SK-N-SH (cell line): Measurements from ENCODE around the gene RER1. TPM values are rescaled to one million over a fixed set of nuclear protein-coding genes. Genes with fewer than 3 reads are reported as not detected.

ENCODE experiments used
- CTCF ChIA-PET: fragments of 300-600, 350-600 bp; formaldehyde crosslinking; extraction: SDS; loops from one replicate; lab custom pipeline; 2021; lab: Yijun Ruan, JAX
- POLR2A ChIA-PET: fragments of 350-600 bp; sonication (Branson Sonifier 250); formaldehyde crosslinking; extraction: SDS; loops from one replicate; lab custom pipeline; 2020; ENCODE audit warnings: antibody characterized with exemption, inconsistent platforms; lab: Yijun Ruan, JAX
- DNase-seq: peaks from one replicate; pipeline ENCODE4 v3.0.0; 2012
- H2AFZ ChIP-seq: fragments of 200-600 bp; sonication (generic); 2 replicates; pipeline ENCODE4 v1.8.1; 2016; ENCODE audit warnings: antibody characterized with exemption, mild to moderate bottlenecking, low read depth
- H3F3A ChIP-seq: fragments of 200-600 bp; sonication (generic); replicated peaks from 2 replicates; pipeline ENCODE3; 2016; ENCODE audit warnings: antibody characterized with exemption, mild to moderate bottlenecking; ENCODE audit not compliant: insufficient read depth
- H3K27ac ChIP-seq, 2 experiments: fragments of 200-500 bp in 1 of 2; fragments of 200-600 bp in 1 of 2; sonication (Bioruptor generic) in 1 of 2; sonication (generic), shearing (Covaris generic) in 1 of 2; 2 replicates each; pipeline versions ENCODE4 v1.5.1 to v1.6.1; 2014 to 2016; ENCODE audit warnings: low read depth in 2 of 2, inconsistent platforms in 1 of 2, low read length in 1 of 2, mild to moderate bottlenecking in 1 of 2, mixed read lengths in 1 of 2
- H3K27me3 ChIP-seq: fragments of 200-600 bp; sonication (generic), shearing (Covaris generic); 2 replicates; pipeline ENCODE4 v1.6.1; 2016; ENCODE audit warnings: mixed run types; ENCODE audit not compliant: insufficient read depth
- H3K36me3 ChIP-seq, 2 experiments: fragments of 200-500 bp in 1 of 2; fragments of 200-600 bp in 1 of 2; sonication (Bioruptor generic) in 1 of 2; sonication (generic) in 1 of 2; replicated peaks in 1 of 2; 2 replicates each; pipeline versions ENCODE3 to v1.5.1; 2014 to 2016; ENCODE audit warnings: low read length in 1 of 2, mild to moderate bottlenecking in 1 of 2; ENCODE audit not compliant: insufficient read depth in 2 of 2, control insufficient read depth in 1 of 2
- H3K4me1 ChIP-seq, 2 experiments: fragments of 200-500 bp in 1 of 2; fragments of 200-600 bp in 1 of 2; sonication (Bioruptor generic) in 1 of 2; sonication (generic), shearing (Covaris generic) in 1 of 2; 2 replicates each; pipeline versions ENCODE4 v1.5.1 to v1.6.1; 2014 to 2016; ENCODE audit warnings: low read depth in 1 of 2, low read length in 1 of 2, mixed run types in 1 of 2; ENCODE audit not compliant: insufficient read depth in 2 of 2, control insufficient read depth in 1 of 2
- H3K4me2 ChIP-seq: fragments of 200-600 bp; sonication (generic), shearing (Covaris generic); 2 replicates; pipeline ENCODE4 v1.6.1; 2017; ENCODE audit warnings: mixed run types
- H3K4me3 ChIP-seq, 2 experiments: fragments of 200-500 bp in 1 of 2; fragments of 200-600 bp in 1 of 2; sonication (Bioruptor generic) in 1 of 2; sonication (generic), shearing (Covaris generic) in 1 of 2; 2 replicates each; pipeline versions ENCODE4 v1.5.1 to v1.8.1; 2014 to 2016; ENCODE audit warnings: low read depth in 2 of 2, inconsistent platforms in 1 of 2, low read length in 1 of 2, mild to moderate bottlenecking in 1 of 2, mixed read lengths in 1 of 2, moderate library complexity in 1 of 2
- H3K79me2 ChIP-seq: fragments of 200-600 bp; sonication (generic); 2 replicates; pipeline ENCODE4 v1.8.1; 2017; ENCODE audit warnings: mild to moderate bottlenecking; ENCODE audit not compliant: insufficient read depth
- H3K9ac ChIP-seq: fragments of 200-600 bp; sonication (generic); 2 replicates; pipeline ENCODE4 v1.6.1; 2017; ENCODE audit warnings: mixed run types
- H3K9me2 ChIP-seq: fragments of 200-600 bp; sonication (generic); 2 replicates; pipeline ENCODE4 v1.6.1; 2017; ENCODE audit warnings: mixed run types
- H3K9me3 ChIP-seq: fragments of 200-600 bp; sonication (generic); 2 replicates; pipeline ENCODE4 v1.6.1; 2017; ENCODE audit warnings: mixed run types, mild to moderate bottlenecking, moderate library complexity
- H4K20me1 ChIP-seq: fragments of 200-600 bp; sonication (generic); 2 replicates; pipeline ENCODE4 v1.6.1; 2017; ENCODE audit warnings: mild to moderate bottlenecking, mixed run types; ENCODE audit not compliant: insufficient read depth
- CTCF ChIP-seq: fragments of 200-600 bp; sonication (generic); IDR thresholded peaks from 2 replicates; pipeline ENCODE4 v1.6.1; 2017; ENCODE audit warnings: antibody characterized with exemption, mild to moderate bottlenecking, moderate library complexity
- ELF1 ChIP-seq: IDR thresholded peaks from 2 replicates; pipeline ENCODE4 v1.4.0; 2012
- EP300 ChIP-seq, 2 experiments: IDR thresholded peaks; 2 replicates each; pipeline versions ENCODE4 v1.4.0 to v1.6.1; 2012; ENCODE audit warnings: borderline replicate concordance in 1 of 2, low read depth in 1 of 2, low read length in 1 of 2
- EZH2phosphoT487 ChIP-seq: fragments of 200-600 bp; sonication (generic); IDR thresholded peaks from 2 replicates; pipeline ENCODE4 v1.6.1; 2017; ENCODE audit warnings: low read depth, mixed run types, mild to moderate bottlenecking, antibody characterized with exemption, moderate library complexity, borderline replicate concordance
- FOSL2 ChIP-seq: IDR thresholded peaks from 2 replicates; pipeline ENCODE4 v1.4.0; 2012; ENCODE audit warnings: low read depth, mild to moderate bottlenecking, moderate library complexity, borderline replicate concordance
- GABPA ChIP-seq: IDR thresholded peaks from 2 replicates; pipeline ENCODE4 v1.4.0; 2012; ENCODE audit warnings: low read depth, mild to moderate bottlenecking
- GATA2 ChIP-seq: sonication (generic); formaldehyde crosslinking; IDR thresholded peaks from 2 replicates; pipeline ENCODE4 v1.5.0; 2020; ENCODE audit warnings: mild to moderate bottlenecking, missing genetic modification reagents
- MAX ChIP-seq: IDR thresholded peaks from 2 replicates; pipeline ENCODE4 v1.4.0; 2012; ENCODE audit warnings: low read depth
- NRF1 ChIP-seq: IDR thresholded peaks from 2 replicates; pipeline ENCODE4 v1.6.1; 2012; ENCODE audit warnings: low read depth, mild to moderate bottlenecking, low read length
- PBX3 ChIP-seq: IDR thresholded peaks from 2 replicates; pipeline ENCODE4; 2012
- RAD21 ChIP-seq: IDR thresholded peaks from 2 replicates; pipeline ENCODE4 v1.6.1; 2012; ENCODE audit warnings: mild to moderate bottlenecking, low read length
- TAF1 ChIP-seq: IDR thresholded peaks from 2 replicates; pipeline ENCODE4 v1.6.1; 2012; ENCODE audit warnings: low read depth, mild to moderate bottlenecking, low read length, moderate library complexity, borderline replicate concordance
- TCF12 ChIP-seq: IDR thresholded peaks from 2 replicates; pipeline ENCODE4 v1.4.0; 2012
- TEAD4 ChIP-seq: IDR thresholded peaks from 2 replicates; pipeline ENCODE4 v1.4.0; 2012; ENCODE audit warnings: mild to moderate bottlenecking, borderline replicate concordance; ENCODE audit not compliant: insufficient read depth
- YY1 ChIP-seq: IDR thresholded peaks from 2 replicates; pipeline ENCODE4 v1.4.0; 2012; ENCODE audit warnings: low read depth, mild to moderate bottlenecking
- ZBTB33 ChIP-seq: IDR thresholded peaks from 2 replicates; pipeline ENCODE4 v1.4.0; 2012; ENCODE audit warnings: low read depth, borderline replicate concordance
- WGBS: methylation state at CpG from one replicate; pipeline ENCODE4 v1.1.6; 2017; ENCODE audit warnings: low lambda C conversion rate; 5-methylcytosine and 5-hydroxymethylcytosine counted together
- polyA plus RNA-seq, 3 experiments: library from polyadenylated mRNA; depleted of rRNA; stranded (reverse); fragments of >200 nt; gene quantifications; 2 replicates each; pipeline ENCODE4 v1.2.3, GENCODE V29; 2012

Gene RER1
- polyA plus RNA-seq, 1 of the 3 experiments (the other 2 are of a cell fraction), result 181 TPM

- no peak for TF ChIP-seq PBX3
These were observed 53.7 kb downstream of the RER1 start (continued) for GRCh38 chr1:2445162-2445822.

GRCh38 chr1:2445823-2446215 is 54.2 kb downstream of the RER1 start:
- CTCF ChIA-PET, result interaction anchor here (0.8 to 1.1 kb wide), 2 partner anchors 13 to 31 kb away, joined by 3 to 5 read pairs; no protein-coding TSS in a partner anchor
- Histone ChIP-seq H3K9me2 (no peaks in the 10 kb centered on the region), H3K79me2 (no peaks in the 10 kb centered on the region)

More at GRCh38 chr1:2445823-2446215, 54.2 kb downstream of the RER1 start:
- H4K20me1 ChIP-seq, result no peaks in the 10 kb centered on the region
- no peaks in the 10 kb centered on the region for H3K9me3 ChIP-seq
- H3K27ac ChIP-seq, result no peak overlapping the region
- H3K9ac ChIP-seq, result no peak overlapping the region
- no peaks in the 10 kb centered on the region for H3K36me3 ChIP-seq
- H3K4me1 ChIP-seq, result no peaks in the 10 kb centered on the region
- no peak overlapping the region for H2AFZ ChIP-seq
- H3K27me3 ChIP-seq, result peaks cover 9% of the 10 kb centered on the region; the same call in 1 of the 2 replicates
- POLR2A ChIA-PET, result no interaction called here
- H3F3A ChIP-seq, result no peaks in the 10 kb centered on the region
- TF ChIP-seq GABPA, result no peak
- no peak for TF ChIP-seq YY1
- no peak for TF ChIP-seq ELF1
- TF ChIP-seq CTCF, result no peak
- TF ChIP-seq TEAD4, result no peak
- TF ChIP-seq PBX3, result no peak
- TF ChIP-seq GATA2 (CRISPR knock-in tag), result no peak
- TF ChIP-seq NRF1, result no peak
- no peak for TF ChIP-seq RAD21
- no peak for TF ChIP-seq TAF1
- no peak for TF ChIP-seq EP300 (IDR thresholded peaks at IDR 0.05; ENCODE audit: borderline replicate concordance in 1 of 2, low read depth in 1 of 2, low read length in 1 of 2)
- TF ChIP-seq FOSL2, result no peak
- no peak for TF ChIP-seq TCF12
- TF ChIP-seq ZBTB33, result no peak
- no peak for TF ChIP-seq EZH2phosphoT487
- TF ChIP-seq MAX, result no peak
- no peak for DNase-seq
- H3K4me2 ChIP-seq, result no peak overlapping the region
- WGBS, result 59% methylated on average over 9 of the region's 15 CpGs
- no peak overlapping the region for H3K4me3 ChIP-seq
